Nephron progenitor cell (in vitro differentiated cells): ENCODE results near the gene TM9SF4.

Source experiments
- DNase-seq: peaks from one replicate; pipeline ENCODE4 v3.0.0; 2021
- H3K27ac Mint-ChIP-seq: 2 replicates; pipeline ENCODE4 v1.8.0; 2021; ENCODE audit warnings: mild to moderate bottlenecking, moderate library complexity, mixed read lengths
- H3K27me3 Mint-ChIP-seq: 2 replicates; pipeline ENCODE4 v1.8.0; 2021; ENCODE audit warnings: mild to moderate bottlenecking, low read depth, mixed read lengths; ENCODE audit not compliant: poor library complexity
- H3K36me3 Mint-ChIP-seq: 2 replicates; pipeline ENCODE4 v1.8.0; 2021; ENCODE audit warnings: low read depth, mixed read lengths
- H3K4me1 Mint-ChIP-seq: 2 replicates; pipeline ENCODE4 v1.8.0; 2021; ENCODE audit warnings: mixed read lengths
- H3K4me3 Mint-ChIP-seq: 2 replicates; pipeline ENCODE4 v1.8.0; 2021; ENCODE audit warnings: mild to moderate bottlenecking, moderate library complexity, mixed read lengths
- H3K9me3 Mint-ChIP-seq: 2 replicates; pipeline ENCODE4 v1.8.0; 2021; ENCODE audit warnings: mild to moderate bottlenecking, moderate library complexity, mixed read lengths
- TF ChIP-seq, protein P1 (sequence below): fragments of 200-600 bp; sonication (generic); IDR thresholded peaks from 2 replicates; pipeline ENCODE4 v1.5.0; 2021; ENCODE audit warnings: antibody characterized with exemption

Gene TM9SF4

DNA sequence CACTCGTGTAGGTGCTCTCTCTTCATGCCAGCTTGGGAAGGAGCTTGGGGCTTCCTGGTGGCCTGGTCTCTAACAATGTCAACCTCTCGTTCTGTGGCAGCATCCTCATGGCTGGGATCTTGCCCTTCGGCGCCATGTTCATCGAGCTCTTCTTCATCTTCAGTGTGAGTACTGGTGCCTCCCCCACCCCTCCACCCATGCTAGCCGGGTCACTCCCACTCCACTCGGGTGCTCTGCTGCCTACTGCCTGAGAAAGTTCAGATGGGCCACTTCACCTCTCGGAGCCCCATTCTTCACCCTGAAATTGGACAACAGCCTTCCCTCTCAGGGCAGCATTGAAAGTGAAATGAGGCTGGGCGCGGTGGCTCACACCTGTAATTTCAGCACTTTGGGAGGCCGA is 48.8 kb downstream of the TM9SF4 start:
- peaks cover 67% of the 10 kb centered on the region for H3K36me3 Mint-ChIP-seq
- no peaks in the 10 kb centered on the region for H3K9me3 Mint-ChIP-seq
- DNase-seq: no peak
- H3K27ac Mint-ChIP-seq: no peak overlapping the region
- peaks cover 5% of the 10 kb centered on the region for H3K27me3 Mint-ChIP-seq
- peaks cover 22% of the 10 kb centered on the region for H3K4me1 Mint-ChIP-seq
- TF ChIP-seq, protein P1, sequence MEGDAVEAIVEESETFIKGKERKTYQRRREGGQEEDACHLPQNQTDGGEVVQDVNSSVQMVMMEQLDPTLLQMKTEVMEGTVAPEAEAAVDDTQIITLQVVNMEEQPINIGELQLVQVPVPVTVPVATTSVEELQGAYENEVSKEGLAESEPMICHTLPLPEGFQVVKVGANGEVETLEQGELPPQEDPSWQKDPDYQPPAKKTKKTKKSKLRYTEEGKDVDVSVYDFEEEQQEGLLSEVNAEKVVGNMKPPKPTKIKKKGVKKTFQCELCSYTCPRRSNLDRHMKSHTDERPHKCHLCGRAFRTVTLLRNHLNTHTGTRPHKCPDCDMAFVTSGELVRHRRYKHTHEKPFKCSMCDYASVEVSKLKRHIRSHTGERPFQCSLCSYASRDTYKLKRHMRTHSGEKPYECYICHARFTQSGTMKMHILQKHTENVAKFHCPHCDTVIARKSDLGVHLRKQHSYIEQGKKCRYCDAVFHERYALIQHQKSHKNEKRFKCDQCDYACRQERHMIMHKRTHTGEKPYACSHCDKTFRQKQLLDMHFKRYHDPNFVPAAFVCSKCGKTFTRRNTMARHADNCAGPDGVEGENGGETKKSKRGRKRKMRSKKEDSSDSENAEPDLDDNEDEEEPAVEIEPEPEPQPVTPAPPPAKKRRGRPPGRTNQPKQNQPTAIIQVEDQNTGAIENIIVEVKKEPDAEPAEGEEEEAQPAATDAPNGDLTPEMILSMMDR: no peak
- no peak overlapping the region for H3K4me3 Mint-ChIP-seq

DNA sequence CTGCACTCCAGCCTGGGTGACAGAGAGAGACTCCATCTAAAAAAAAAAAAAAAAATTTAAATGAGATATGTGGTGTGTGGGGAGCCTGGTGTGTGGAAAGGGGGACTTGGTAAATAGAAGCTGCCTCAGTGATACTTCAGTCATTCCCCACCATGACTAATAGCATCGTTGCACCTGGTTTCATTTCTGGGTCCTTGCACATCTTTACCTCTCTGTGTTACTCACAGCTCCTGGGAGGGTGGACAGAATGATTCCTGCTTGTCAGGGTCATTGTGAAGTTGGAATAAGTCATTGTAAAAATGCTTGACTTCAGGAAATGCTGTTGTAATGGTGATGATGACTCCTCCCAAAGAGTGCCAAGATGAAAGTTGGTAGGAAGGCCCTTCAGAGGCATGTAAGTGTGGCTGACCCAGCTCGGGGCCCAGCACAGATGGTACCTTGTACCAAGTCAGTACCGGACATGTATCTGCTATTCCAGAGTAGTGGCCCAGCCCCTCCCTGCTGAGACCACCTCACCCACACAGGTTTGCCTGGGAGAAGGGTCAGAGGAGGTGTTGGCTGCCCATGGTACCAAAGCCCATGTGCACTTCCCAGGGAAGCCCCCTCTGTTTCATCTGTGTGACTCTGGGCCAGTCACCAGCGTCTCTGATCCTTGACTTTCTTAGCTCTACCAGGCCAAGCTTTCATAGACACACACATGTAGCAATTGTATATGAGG is 49.6 kb downstream of the TM9SF4 start:
- Mint-ChIP-seq H3K4me1 (peaks cover 22% of the 10 kb centered on the region), H3K36me3 (peaks cover 60% of the 10 kb centered on the region), H3K4me3 (no peak overlapping the region), H3K27me3 (peaks cover 6% of the 10 kb centered on the region), H3K9me3 (no peaks in the 10 kb centered on the region), H3K27ac (no peak overlapping the region)
- no peak for DNase-seq
- TF ChIP-seq, protein P1: no peak

DNA sequence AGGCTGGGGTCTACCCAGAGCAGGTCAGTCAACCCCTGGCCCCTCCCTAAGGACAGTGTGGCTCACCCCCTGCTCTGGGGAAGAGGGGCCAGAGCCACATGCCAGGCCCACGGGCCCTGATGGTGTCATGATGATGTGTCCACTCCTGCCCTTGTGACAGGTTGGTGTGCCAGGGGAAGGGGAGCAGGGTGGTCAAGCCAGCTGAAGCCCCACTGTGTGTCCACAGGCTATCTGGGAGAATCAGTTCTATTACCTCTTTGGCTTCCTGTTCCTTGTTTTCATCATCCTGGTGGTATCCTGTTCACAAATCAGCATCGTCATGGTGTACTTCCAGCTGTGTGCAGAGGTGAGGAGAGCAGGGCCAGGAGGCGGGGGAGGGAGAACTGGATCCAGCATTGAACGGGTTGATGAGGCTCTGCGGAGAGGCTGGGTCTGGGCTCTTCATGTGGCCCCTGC is 50.3 kb downstream of the TM9SF4 start:
- Mint-ChIP-seq H3K36me3 (peaks cover 64% of the 10 kb centered on the region), H3K4me3 (no peak overlapping the region), H3K9me3 (no peaks in the 10 kb centered on the region), H3K27me3 (peaks cover 6% of the 10 kb centered on the region), H3K4me1 (peaks cover 17% of the 10 kb centered on the region), H3K27ac (no peak overlapping the region)
- TF ChIP-seq, protein P1: no peak
- no peak for DNase-seq

DNA sequence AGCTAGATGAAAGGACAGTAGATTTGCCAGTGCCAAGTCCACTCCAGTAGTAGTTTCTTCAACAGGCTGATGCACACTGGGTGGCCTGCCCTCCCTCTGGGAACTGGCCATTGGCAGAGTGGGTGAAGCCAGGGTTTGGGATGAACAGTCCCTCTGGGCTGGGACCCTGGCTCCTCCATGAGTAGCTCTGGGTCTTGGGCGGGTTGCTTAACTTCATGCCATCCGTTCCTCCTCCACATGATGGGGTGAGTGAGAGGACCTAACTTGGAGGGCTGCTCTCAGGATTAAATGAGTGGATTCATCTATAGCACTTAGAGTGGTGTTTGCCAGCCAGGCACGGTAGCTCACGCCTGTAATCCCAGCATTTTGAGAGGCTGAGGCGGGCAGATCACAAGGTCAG is 50.8 kb downstream of the TM9SF4 start:
- peaks cover 12% of the 10 kb centered on the region for H3K4me1 Mint-ChIP-seq
- no peak for DNase-seq
- TF ChIP-seq, protein P1: no peak
- H3K9me3 Mint-ChIP-seq: no peaks in the 10 kb centered on the region
- peak overlapping the region; percentile 70 for H3K27ac Mint-ChIP-seq
- no peak overlapping the region for H3K4me3 Mint-ChIP-seq
- H3K27me3 Mint-ChIP-seq: peaks cover 6% of the 10 kb centered on the region
- peaks cover 60% of the 10 kb centered on the region for H3K36me3 Mint-ChIP-seq

DNA sequence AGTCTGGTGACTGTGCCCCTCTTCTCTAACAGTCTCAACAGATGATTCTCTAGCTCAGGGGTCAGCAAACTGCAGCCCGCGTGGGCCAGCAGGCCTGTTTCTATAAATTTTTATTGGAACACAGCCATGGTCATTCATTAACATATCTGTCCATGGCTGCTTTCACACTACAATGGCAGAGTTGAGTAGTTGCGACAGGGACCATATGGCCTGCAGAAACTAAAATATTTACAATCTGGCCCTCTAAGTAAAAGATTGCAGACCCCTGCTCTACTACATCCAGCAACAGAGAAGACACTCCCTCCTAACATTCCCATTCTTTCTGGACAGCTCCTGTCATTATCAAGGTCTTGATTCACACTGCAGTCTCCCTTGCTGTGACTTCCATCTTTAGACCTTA is 52.8 kb downstream of the TM9SF4 start:
- no peaks in the 10 kb centered on the region for H3K9me3 Mint-ChIP-seq
- no peak for DNase-seq
- H3K4me1 Mint-ChIP-seq: peaks cover 10% of the 10 kb centered on the region
- no peak overlapping the region for H3K4me3 Mint-ChIP-seq
- peak overlapping the region; percentile 27 for H3K27ac Mint-ChIP-seq
- H3K27me3 Mint-ChIP-seq: peaks cover 2% of the 10 kb centered on the region
- TF ChIP-seq, protein P1: no peak
- peaks cover 66% of the 10 kb centered on the region for H3K36me3 Mint-ChIP-seq

DNA sequence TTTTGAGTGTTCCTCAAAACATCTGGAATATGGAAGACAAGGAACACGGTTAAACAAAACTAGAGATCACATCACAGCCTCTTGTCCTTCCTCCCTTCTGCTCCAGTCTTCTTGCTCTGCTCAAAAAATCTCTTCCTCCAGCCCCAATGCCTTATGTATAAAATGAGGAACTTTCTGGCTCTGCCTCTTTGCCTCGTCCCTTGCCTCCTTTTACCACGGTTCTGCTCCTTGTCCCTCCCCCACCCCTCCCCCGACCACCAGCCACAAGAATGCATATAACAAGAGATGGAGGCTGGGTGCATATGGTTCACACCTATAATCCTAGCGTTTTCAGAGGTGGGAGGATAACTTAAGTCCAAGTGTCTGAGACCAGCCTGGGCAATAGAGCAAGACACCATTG is 54.4 kb downstream of the TM9SF4 start:
- DNase-seq: no peak
- H3K27me3 Mint-ChIP-seq: peaks cover 2% of the 10 kb centered on the region
- TF ChIP-seq, protein P1: no peak
- no peak overlapping the region for H3K27ac Mint-ChIP-seq
- no peaks in the 10 kb centered on the region for H3K9me3 Mint-ChIP-seq
- peaks cover 21% of the 10 kb centered on the region for H3K4me1 Mint-ChIP-seq
- H3K4me3 Mint-ChIP-seq: no peak overlapping the region
- H3K36me3 Mint-ChIP-seq: peaks cover 55% of the 10 kb centered on the region
